Activated T-cell treated with anti-CD3 and anti-CD28 coated beads, Interleukin-2, amount 50 U/mL, for 24 hours (primary cell): Measurements from ENCODE around the gene BCL2L11.

Experiments used
- DNase-seq: peaks from one replicate; pipeline ENCODE4 v3.0.0-alpha.2; 2020
- H3K27ac Mint-ChIP-seq: 2 replicates; pipeline ENCODE4 v1.8.0; 2020; ENCODE audit warnings: mild to moderate bottlenecking, mixed read lengths
- H3K27me3 Mint-ChIP-seq: 2 replicates; pipeline ENCODE4 v1.8.0; 2020; ENCODE audit warnings: mixed read lengths
- H3K36me3 Mint-ChIP-seq: 2 replicates; pipeline ENCODE4 v1.8.0; 2020; ENCODE audit warnings: low read depth, mixed read lengths
- H3K4me1 Mint-ChIP-seq: 2 replicates; pipeline ENCODE4 v1.8.0; 2020; ENCODE audit warnings: low read depth, mixed read lengths
- H3K4me3 Mint-ChIP-seq: 2 replicates; pipeline ENCODE4 v1.8.0; 2020; ENCODE audit warnings: mild to moderate bottlenecking, moderate library complexity, mixed read lengths
- H3K9me3 Mint-ChIP-seq: 2 replicates; pipeline ENCODE4 v1.8.0; 2020; ENCODE audit warnings: mixed read lengths

The BCL2L11 gene

GRCh38 chr2:111143843-111144198 lies 23.1 kb downstream of the BCL2L11 start:
- no peaks in the 10 kb centered on the region for H3K9me3 Mint-ChIP-seq
- no peaks in the 10 kb centered on the region for H3K27me3 Mint-ChIP-seq
- peaks cover 92% of the 10 kb centered on the region for H3K36me3 Mint-ChIP-seq
- DNase-seq, result no peak
- H3K4me3 Mint-ChIP-seq, result no peak overlapping the region
- H3K27ac Mint-ChIP-seq, result no peak overlapping the region
- H3K4me1 Mint-ChIP-seq, result peaks cover 46% of the 10 kb centered on the region

- H3K4me1 Mint-ChIP-seq, result peaks cover 55% of the 10 kb centered on the region
- no peaks in the 10 kb centered on the region for H3K9me3 Mint-ChIP-seq
- no peak for DNase-seq
- H3K27me3 Mint-ChIP-seq, result no peaks in the 10 kb centered on the region
- no peak overlapping the region for H3K4me3 Mint-ChIP-seq
- peaks cover 92% of the 10 kb centered on the region for H3K36me3 Mint-ChIP-seq
- H3K27ac Mint-ChIP-seq, result peak overlapping the region; percentile 59
These were observed 24.5 kb downstream of the BCL2L11 start for GRCh38 chr2:111145103-111145760.

DNA sequence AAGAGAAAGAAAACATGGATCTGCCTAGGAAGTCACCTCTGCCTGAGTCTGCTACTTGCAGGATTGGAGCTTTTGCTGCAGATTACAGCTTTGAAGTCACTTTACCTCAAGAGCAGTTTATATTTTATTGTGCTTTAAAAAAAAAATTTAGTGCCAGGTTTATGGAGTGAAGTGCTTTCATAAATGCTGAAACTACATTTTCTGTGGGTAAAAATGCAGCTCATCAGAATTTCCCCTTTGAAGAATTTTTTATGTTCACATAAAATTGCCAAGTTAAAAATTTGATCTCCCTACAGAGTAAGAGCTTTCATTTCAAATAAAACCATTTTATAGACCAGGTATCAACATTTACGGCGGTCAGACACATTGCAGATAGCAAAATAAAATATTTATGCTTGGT lies 25.2 kb downstream of the BCL2L11 start:
- no peak for DNase-seq
- Mint-ChIP-seq H3K4me3 (no peak overlapping the region), H3K27ac (no peak overlapping the region), H3K36me3 (peaks cover 92% of the 10 kb centered on the region), H3K4me1 (peaks cover 55% of the 10 kb centered on the region), H3K27me3 (no peaks in the 10 kb centered on the region), H3K9me3 (no peaks in the 10 kb centered on the region)

DNA sequence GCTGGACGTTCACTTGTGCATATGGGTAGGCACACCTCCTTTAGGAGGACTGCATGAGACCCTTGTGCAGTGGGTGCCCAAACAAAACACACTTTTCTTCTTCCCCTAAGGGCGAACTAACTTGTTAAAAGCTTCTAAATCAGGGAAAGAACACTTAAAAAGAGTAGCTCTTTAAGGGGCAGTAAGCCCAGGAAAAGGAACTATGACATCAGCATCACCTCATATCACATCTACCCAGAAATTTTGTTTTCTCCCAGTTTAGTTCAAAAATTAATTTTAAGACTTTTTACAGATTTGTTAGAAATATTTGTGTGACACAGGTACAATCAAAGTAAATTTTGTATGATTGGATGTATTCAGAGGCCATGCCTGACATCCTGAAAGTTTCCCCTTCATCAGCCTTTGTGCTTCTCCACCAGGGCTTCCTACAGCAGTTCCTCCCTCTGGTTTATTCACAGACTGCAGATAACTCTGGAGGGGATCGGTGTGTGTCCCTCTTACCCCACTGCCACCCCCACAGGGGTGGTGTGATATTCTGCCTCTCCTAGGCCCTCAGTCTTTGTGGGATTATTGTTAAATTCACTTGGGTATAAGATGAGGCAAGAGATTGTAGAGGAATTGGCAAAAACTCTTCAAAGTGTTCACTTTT lies 27.6 kb downstream of the BCL2L11 start:
- Mint-ChIP-seq H3K36me3 (peaks cover 94% of the 10 kb centered on the region), H3K4me1 (peaks cover 44% of the 10 kb centered on the region), H3K4me3 (no peak overlapping the region), H3K9me3 (no peaks in the 10 kb centered on the region), H3K27ac (no peak overlapping the region), H3K27me3 (no peaks in the 10 kb centered on the region)
- DNase-seq, result no peak

GRCh38 chr2:111148925-111149324 lies 28.2 kb downstream of the BCL2L11 start:
- Mint-ChIP-seq H3K4me3 (no peak overlapping the region), H3K9me3 (no peaks in the 10 kb centered on the region), H3K27me3 (no peaks in the 10 kb centered on the region), H3K36me3 (peaks cover 94% of the 10 kb centered on the region), H3K27ac (peak overlapping the region; percentile 3), H3K4me1 (peaks cover 44% of the 10 kb centered on the region)
- DNase-seq, result no peak

- Mint-ChIP-seq H3K4me1 (peaks cover 40% of the 10 kb centered on the region), H3K27me3 (no peaks in the 10 kb centered on the region), H3K9me3 (no peaks in the 10 kb centered on the region), H3K4me3 (no peak overlapping the region), H3K36me3 (peaks cover 94% of the 10 kb centered on the region), H3K27ac (no peak overlapping the region)
- no peak for DNase-seq
These were observed 29.3 kb downstream of the BCL2L11 start for GRCh38 chr2:111149882-111150455.

- H3K4me3 Mint-ChIP-seq, result no peak overlapping the region
- H3K27me3 Mint-ChIP-seq, result no peaks in the 10 kb centered on the region
- H3K27ac Mint-ChIP-seq, result no peak overlapping the region
- H3K9me3 Mint-ChIP-seq, result no peaks in the 10 kb centered on the region
- H3K36me3 Mint-ChIP-seq, result peaks cover 97% of the 10 kb centered on the region
- H3K4me1 Mint-ChIP-seq, result peaks cover 46% of the 10 kb centered on the region
- no peak for DNase-seq
These were observed 34.0 kb downstream of the BCL2L11 start for GRCh38 chr2:111154758-111155157.

DNA sequence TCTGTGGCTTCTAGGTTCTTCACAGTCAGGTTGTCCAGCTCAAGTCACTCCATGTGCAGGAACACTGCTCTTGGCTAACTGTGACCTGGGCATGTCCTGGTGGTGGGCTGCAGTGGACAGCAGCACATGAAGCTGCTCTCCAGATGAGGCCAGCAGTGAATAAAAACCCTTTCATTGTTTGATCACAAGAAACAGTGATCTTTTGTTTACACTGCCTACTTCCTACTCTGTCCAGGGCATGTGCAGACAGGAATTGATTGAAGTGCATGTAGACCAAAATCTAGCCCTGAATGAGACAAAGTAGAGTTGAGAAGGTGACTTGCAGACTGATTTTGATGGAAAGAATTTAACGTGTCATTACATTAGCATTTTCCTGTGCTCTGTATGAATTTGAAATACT lies 34.9 kb downstream of the BCL2L11 start:
- Mint-ChIP-seq H3K36me3 (peaks cover 97% of the 10 kb centered on the region), H3K9me3 (no peaks in the 10 kb centered on the region), H3K4me1 (peaks cover 49% of the 10 kb centered on the region), H3K27ac (peak overlapping the region; percentile 27), H3K4me3 (no peak overlapping the region), H3K27me3 (no peaks in the 10 kb centered on the region)
- DNase-seq, result no peak

DNA sequence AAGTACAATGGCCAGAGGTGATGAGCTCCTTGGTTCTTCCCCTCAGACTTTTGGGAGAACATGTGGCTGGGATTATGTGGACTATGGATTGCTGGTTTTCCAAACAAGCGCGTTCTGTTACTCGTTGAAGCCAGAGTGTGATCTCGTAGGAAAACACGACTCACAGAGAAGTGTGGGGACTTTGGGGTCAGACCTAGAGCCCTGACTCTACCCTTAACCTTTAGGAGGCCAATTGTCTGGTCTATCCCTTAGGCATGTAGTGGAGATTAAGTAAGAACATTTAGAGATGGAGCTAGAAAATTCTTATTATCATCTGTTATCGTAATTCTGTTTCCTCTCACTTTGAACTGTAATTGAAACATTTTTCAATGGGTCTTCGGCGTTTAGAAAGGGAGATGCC lies 35.8 kb downstream of the BCL2L11 start:
- H3K36me3 Mint-ChIP-seq, result peaks cover 97% of the 10 kb centered on the region
- no peak overlapping the region for H3K4me3 Mint-ChIP-seq
- H3K4me1 Mint-ChIP-seq, result peaks cover 52% of the 10 kb centered on the region
- DNase-seq, result no peak
- H3K27me3 Mint-ChIP-seq, result no peaks in the 10 kb centered on the region
- H3K9me3 Mint-ChIP-seq, result no peaks in the 10 kb centered on the region
- peak overlapping the region; percentile 66 for H3K27ac Mint-ChIP-seq

GRCh38 chr2:111157071-111157661 lies 36.5 kb downstream of the BCL2L11 start:
- Mint-ChIP-seq H3K4me1 (peaks cover 58% of the 10 kb centered on the region), H3K4me3 (no peak overlapping the region), H3K27me3 (no peaks in the 10 kb centered on the region), H3K27ac (peak overlapping the region; percentile 66), H3K9me3 (no peaks in the 10 kb centered on the region), H3K36me3 (peaks cover 97% of the 10 kb centered on the region)
- DNase-seq, result no peak

DNA sequence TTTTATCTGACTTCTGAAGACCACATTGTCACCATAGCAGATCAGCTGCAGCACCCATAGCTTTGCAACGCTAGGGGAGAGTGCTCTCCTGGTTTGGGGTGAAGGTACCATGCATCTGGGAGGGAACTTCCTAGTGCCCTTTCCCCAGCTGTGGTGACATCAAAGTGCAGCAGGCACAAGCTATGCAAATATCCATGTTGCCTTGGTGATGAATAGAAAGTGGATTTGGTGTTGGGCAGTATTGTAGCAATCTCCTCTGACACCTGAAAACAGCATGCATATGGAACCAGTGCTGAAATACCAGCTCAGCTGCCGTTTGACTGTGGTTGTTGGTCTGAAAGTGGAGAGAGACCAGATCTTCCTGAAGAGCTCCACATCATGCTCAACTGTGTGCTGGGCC lies 37.1 kb downstream of the BCL2L11 start:
- Mint-ChIP-seq H3K27ac (no peak overlapping the region), H3K4me3 (no peak overlapping the region), H3K36me3 (peaks cover 97% of the 10 kb centered on the region), H3K9me3 (no peaks in the 10 kb centered on the region), H3K4me1 (peaks cover 64% of the 10 kb centered on the region), H3K27me3 (no peaks in the 10 kb centered on the region)
- no peak for DNase-seq

- Mint-ChIP-seq H3K27ac (no peak overlapping the region), H3K36me3 (peaks cover 98% of the 10 kb centered on the region)
These were observed 38.9 kb downstream of the BCL2L11 start for GRCh38 chr2:111159641-111160040.

DNA sequence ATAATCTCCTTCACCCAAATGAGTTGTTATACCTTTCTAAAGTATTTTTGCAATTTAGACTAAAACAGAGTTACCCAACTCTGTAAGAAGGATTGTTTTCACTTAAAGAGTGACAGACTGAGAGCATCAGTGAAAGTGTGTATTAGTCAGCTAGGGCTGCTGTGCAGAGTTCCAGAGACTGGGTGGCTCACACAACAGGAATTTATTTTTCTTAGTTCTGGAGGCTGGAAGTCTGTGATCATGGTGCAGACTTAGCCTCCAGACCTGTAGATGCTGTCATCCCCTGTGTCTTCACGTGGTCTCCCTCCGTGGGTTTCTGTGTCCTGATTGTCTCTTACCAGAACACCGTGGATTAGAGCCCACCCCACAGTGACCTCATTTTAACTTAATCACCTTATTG lies 40.0 kb downstream of the BCL2L11 start:
- Mint-ChIP-seq H3K36me3 (peaks cover 97% of the 10 kb centered on the region), H3K4me3 (no peak overlapping the region), H3K9me3 (no peaks in the 10 kb centered on the region), H3K27me3 (no peaks in the 10 kb centered on the region), H3K4me1 (peaks cover 61% of the 10 kb centered on the region), H3K27ac (no peak overlapping the region)
- no peak for DNase-seq

More at GRCh38 chr2:111159641-111160040, 38.9 kb downstream of the BCL2L11 start:
- H3K27me3 Mint-ChIP-seq, result no peaks in the 10 kb centered on the region
- no peaks in the 10 kb centered on the region for H3K9me3 Mint-ChIP-seq
- H3K4me3 Mint-ChIP-seq, result no peak overlapping the region
- peaks cover 69% of the 10 kb centered on the region for H3K4me1 Mint-ChIP-seq
- no peak for DNase-seq

DNA sequence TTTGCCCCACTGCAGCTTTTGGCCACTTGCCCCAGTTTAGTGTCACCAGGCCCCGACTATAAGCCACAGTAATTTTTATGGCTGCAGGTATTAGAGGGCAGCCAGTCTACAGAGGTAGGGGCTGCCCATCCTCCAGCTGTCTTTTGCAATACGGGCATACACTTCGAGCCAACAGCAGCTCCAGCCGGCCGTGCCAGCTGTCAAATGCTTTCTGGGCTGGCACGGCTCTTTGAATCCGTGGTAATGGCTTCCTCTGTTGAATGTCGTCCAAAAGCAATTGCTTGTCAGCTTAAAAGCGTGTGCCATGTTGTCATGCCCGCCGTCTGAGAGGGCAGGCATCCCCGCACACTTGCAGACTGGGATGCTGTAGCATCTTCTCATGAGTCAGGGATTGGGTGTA lies 41.3 kb downstream of the BCL2L11 start:
- Mint-ChIP-seq H3K4me3 (no peak overlapping the region), H3K36me3 (peaks cover 97% of the 10 kb centered on the region), H3K9me3 (no peaks in the 10 kb centered on the region), H3K27ac (no peak overlapping the region), H3K27me3 (no peaks in the 10 kb centered on the region), H3K4me1 (peaks cover 49% of the 10 kb centered on the region)
- no peak for DNase-seq

DNA sequence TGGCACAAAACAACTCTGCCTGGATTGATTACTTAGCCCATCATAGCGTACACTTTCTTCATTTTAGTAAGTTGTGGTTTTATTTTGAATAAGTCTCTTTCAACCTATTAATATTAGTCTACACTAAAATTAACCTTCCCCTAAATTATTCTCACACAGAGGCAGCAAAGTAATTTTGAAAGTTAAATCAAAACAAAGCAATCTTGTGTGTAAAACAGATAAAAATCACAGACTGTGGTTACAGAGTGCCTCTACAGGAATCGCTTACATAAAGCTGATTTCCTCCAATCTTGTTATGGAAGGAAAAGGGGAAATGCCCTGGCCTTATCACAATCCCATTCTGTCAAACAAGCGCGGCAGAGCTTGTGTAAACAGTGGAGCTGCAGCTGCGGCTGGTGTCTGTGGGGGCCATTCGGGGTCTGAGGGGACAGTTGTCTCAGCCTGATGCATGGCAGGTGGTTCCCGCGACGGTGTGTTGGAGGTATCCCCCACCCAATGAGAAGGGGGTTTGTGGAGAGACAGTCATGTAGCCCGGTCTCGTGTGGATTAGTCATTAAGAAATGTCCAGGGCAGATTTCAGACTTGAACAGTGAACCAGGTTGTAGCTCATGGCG lies 42.1 kb downstream of the BCL2L11 start:
- peaks cover 49% of the 10 kb centered on the region for H3K4me1 Mint-ChIP-seq
- no peak overlapping the region for H3K27ac Mint-ChIP-seq
- no peak overlapping the region for H3K4me3 Mint-ChIP-seq

More for the DNA sequence above, 42.1 kb downstream of the BCL2L11 start:
- H3K27me3 Mint-ChIP-seq, result no peaks in the 10 kb centered on the region
- no peaks in the 10 kb centered on the region for H3K9me3 Mint-ChIP-seq
- H3K36me3 Mint-ChIP-seq, result peaks cover 97% of the 10 kb centered on the region
- DNase-seq, result no peak
